GM18907 (cell line): ENCODE data around the gene EML4.
"Not testable (repeated sequence)": the region's sequence is repeated elsewhere in the genome, so short reads cannot be mapped to it uniquely, and the experiment has no call there.

ENCODE experiments used
- ATAC-seq: cut with Tn5 transposase; IDR thresholded peaks from one replicate; pipeline ENCODE4 v1.9.1; 2021; ENCODE audit warnings: mild to moderate bottlenecking, moderate library complexity; ENCODE audit not compliant: unreplicated experiment

The EML4 gene

DNA sequence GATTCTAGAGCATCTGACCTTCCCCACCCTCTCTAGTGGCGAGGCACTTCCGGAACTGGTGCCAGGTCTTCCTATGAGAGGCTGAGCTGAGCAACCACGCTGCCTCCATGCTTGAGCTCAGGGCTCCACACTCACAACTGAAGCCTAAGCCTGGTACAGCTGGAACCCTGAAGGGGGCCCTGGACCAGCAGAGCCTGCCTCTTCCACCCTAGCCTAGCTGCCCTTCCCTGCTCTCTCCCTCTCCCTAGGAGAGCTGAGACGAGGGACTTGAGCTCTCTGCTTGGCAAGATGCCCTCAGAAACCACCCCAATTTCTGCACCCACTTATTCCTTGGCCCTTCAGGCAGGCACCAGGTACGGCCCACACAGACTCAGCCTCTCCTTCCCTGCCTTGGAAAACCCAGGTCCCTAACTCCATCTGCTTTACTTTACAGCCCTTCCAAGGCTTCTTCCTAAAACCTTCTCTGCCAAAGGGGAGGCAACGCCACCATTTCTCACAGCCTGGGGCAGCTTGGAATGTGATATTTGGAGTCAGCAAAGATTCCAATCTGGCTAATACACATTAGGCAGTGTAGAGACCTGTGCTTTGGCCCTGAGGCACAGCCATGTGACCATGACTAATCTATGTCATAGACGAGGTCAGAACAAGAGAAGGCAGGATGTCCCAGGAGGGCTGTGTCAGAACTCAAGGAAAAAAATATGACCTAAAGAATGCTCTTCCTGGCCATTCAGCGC lies 173.1 kb downstream of the EML4 start:
- ATAC-seq, result peak; percentile 66

DNA sequence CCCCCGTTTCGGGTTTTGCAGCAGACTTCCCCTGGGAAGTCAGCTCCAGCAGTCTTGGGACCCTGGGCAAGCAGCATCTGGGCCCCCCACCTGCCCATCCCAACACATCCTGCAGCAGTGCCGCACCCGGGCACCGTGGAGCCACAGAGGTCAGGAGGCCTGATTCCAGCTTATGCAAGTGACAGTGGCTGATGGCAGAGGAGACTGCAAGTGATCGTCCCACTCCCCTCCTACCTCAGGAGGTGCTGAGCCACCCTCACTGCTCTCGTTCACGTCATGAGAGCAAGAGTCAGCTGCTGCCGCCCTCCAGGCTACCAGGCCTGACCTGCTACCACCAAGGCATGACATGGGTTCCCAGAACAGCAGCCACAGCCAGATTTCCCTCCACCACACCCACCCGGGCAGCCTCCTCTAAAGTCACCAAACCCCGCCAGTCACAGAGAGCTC lies 173.7 kb downstream of the EML4 start:
- peak; percentile 18 for ATAC-seq

DNA sequence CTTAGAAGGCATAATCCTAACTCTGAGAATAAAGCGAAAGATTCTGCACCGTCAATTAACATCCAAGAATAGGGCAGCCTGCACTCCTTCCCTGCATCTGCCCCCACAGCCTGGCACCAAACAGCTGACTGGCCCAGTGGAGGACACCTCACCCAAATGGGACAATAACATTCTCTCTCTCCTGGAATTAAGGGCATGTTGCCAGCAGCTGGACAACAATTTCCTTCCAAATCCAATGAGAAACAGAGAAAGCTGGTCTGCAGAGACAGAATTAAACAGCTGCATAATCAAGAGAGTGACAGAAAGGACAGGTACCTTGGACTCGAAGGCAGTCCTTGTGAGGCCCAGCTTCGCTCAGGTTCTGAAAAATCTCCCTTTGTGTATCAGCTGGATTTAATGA lies 176.8 kb downstream of the EML4 start:
- ATAC-seq, result no peak

DNA sequence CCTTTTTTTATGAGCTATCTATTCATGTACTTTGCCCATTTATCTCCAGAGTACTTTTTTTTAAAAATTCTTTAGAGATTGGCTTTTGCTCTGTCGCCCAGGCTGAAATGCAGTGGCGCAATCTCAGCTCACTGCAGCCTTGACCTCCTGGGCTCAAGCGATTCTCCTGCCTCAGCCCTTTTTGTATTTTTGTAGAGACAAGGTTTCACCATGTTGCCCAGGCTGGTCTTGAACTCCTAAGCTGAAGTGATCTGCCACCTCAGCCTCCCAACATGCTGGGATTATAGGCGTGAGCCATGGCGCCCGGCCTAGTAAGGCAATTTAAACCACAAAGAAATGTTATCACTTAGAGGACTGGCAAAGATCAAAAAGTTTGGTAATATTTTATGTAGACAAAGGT lies 177.7 kb downstream of the EML4 start:
- ATAC-seq, result not testable (repeated sequence)

DNA sequence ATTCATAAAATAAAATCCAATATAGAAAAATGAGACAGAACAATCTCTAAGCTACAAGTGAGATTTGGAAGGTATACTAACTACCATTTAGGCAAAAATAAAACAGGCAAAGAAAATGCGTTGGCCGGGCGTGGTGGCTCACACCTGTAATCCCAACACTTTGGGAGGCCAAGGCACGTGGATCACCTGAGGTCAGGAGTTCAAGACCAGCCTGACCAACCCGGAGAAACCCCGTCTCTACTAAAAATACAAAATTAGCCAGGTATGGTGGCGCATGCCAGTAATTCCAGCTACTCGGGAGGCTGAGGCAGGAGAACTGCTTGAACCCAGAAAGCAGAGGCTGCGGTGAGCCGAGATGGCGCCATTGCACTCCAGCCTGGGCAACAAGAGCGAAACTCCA lies 178.4 kb downstream of the EML4 start:
- not testable (repeated sequence) for ATAC-seq

DNA sequence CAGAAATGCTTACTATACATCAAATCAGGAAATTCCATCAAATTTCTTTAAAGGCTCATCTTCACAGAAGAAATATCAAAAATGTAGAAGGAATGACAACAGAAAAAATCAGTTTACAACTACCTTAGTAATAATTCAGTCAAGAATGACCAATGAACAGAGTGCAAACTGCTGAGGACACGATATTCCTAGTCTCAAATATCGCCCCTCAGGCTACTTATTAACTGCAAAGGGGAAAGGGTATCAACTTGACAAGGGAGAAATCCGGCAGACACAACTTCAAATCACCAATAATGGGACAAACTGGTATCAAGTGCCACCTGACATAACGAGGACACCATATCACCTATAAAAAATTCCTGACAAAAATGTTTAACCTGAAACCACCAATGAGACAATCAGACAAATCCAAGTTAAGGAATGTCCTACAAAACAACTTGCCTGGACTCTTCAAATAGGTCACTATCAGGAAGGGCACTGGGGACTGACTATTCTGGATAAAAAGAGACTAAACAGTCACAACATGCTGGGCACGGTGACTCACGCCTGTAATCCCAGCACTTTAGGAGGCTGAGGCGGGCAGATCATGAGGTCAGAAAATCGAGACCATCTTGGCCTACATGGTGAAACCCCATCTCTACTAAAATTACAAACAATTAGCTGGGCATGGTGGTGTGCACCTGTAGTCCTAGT lies 179.1 kb downstream of the EML4 start:
- no peak for ATAC-seq

DNA sequence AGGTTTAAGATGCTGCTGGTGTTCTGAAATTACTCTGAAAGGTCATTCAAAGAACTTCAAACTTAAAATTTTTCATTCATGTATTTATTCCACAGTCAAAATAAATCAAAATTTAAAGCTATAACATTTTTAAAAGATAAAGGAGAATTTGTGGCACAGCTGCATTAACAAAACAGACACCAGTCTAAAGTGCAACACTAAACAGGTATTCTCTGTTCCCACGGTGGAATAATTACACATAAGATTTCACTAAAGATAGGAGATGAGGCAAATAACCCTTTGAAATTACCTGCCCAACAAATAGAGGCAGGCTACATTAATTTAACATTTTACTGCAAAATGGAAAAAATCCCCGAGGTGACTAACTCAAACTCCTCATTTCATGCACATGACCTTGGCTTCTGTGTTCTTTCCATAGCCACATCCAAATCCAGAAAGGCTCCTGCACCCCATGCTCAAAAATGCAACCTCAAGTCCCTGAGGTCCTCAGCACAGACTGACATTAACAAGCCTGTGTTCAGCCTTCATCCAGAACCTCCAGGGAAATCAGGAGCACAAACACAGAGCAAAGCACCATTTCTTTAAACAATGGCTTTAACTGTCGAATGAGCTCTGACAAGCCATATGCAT lies 181.4 kb downstream of the EML4 start:
- no peak for ATAC-seq

DNA sequence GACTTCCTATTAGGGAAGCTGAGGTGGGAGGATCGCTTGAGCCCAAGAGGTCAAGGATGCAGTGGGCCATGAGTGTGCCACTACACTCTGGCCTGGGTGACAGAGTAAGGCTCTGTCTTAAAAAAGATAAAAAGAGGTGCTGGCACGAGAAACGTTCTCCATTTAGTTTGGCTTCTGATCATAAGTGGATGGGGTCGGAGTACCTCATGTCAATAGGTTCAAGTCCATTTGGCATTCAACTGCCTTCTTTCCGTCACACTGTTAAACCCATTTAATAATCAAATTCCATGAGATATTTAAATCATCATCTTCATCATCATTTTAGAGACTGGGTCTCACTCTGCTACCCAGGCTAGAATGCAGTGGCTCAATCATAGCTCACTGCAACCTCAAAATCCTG lies 182.7 kb downstream of the EML4 start:
- ATAC-seq, result no peak

DNA sequence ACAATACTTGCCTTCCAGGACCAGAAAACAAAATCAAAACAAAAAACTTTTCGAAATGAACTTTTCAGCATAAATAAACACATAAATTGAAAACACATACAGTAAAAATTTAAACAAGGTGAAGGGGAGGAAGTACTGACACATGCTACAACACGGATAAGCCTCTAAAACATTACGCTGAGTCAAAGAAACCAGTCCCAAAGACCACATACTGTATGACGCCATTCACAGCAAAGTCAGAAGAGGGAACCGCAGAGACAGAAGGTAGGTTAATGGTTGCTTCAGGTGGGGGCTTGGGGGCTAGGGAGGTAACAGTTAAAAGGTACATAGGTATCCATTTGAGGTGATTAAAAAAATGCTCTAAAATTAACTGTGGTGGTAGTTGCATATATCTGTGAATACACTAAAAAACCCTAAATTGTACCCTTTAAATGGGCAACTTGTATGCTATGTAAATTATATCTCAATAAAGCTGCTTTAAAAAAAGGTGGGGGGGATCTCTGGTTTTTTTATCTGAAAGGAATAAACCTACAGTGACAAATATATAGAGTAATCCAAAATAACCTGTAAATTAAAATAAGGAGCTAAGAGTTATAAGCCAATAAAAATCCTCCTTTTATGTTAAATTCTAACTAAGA lies 184.8 kb downstream of the EML4 start:
- no peak for ATAC-seq

DNA sequence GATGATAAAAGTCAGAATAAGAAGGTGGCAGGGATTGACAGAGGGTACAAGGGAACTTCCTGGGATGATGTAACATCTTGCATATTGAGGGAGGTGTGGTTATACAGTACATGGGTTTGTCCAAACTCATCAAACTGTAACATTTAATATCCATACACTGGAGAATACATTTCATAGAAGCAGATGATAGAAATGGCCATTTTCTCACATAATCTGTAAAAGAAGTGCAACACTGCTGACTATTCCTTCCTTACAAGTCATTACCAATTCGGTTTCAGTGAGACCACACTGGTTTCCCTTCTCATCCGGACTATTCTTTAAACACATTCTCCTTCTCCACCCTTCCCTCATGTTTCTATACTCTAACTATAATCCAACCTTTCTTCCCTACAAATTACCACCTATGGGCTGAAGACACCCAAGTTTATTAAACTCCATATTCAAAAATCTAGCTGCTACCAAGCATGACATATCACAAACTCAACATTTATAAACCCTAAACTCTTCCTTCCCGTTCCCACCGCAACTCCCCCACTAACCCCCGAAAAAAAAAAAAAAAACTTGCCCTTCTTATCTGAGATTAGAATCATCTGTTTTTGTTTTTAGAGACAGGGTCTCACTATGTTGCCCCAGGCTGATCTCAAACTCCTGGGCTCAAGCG lies 190.3 kb downstream of the EML4 start:
- no peak for ATAC-seq

DNA sequence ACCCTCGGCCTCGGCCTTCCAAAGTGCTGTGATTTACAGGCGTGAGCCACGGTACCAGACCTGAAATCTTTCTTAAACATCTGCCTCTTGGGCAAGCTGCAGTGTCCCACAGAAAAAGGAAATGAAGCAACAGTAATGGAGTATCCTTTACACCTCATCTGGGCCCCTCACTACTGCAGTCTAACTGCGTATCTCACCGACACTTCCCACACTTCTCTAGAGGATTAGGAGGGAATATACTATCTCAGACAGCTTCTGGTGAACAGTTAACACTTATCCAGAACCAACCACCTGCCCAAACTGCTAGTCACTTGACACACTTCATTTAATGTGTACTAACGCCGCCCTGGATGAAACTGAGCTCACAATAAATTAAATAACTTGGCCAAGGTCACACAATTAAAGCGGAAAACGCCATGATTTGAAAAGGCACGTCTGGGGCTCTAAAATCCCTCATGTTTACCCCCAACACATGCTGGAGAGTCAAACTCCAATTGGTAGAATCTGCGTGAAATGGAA lies 190.9 kb downstream of the EML4 start:
- ATAC-seq, result no peak

DNA sequence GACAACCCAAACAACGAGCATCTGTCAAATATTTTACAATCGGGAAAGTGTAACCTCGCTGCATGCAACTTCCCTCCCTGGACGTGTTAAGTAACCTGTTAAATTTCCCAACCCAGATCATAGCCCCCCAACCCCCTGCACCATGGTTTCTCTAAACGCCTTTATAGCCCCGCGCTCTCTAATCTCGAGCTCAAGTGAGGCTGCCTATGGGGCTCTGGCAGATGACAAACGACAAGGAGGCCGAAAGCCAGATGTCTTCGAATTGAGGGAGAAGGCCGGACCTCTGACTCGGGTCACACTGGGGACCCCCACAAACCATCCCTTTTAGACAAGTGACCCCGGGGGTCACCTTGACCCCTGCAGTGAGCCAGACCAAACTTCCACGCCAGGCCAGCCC lies 191.3 kb downstream of the EML4 start:
- ATAC-seq, result no peak

DNA sequence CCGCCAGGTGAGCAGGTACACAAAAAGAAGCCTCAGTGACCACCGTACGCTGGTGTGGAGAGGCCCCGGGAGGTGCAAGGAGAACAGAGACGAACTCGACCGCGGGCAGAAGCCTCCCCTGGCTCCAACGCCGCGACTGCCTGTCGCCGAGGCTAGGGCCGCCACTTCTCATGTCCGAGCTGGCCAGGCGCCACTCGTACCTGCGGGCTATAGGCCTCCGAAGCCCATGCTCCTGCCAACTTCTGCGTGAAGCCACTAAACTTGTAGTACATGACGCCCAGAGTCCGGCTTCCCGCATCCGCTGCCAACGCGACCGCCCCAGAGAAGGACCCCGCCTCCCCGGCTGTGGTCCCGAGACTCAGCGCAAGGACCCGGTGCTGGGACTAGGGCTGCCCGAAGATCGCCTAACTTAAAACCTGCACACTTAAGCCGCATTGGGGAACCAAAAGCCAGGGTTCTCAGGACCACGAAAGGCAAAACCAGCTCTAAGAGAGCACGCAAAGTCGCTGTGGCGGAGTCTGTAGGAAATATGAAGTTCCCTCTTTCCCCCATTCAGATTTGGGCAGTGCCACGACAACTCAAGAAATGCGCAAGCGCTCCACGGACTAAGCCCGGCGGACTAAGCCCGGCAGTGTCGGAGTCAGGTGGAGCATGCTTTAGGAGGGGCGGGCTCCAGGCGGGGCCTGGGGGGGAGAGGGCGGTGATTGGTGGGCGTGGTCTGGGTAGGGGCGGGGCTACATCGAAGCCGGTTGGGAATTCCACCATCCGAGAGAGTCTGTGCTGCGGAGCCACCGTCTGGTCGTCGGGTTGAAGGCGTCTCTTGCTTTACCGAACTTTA lies 192.0 kb downstream of the EML4 start, which contains the start of gene COX7A2L:
TSS of gene COX7A2L (minus strand) at position 328 of the 838 bp plus-strand sequence. CDS start at position 272, 56 bp downstream.
- ATAC-seq, result peak; percentile 92

DNA sequence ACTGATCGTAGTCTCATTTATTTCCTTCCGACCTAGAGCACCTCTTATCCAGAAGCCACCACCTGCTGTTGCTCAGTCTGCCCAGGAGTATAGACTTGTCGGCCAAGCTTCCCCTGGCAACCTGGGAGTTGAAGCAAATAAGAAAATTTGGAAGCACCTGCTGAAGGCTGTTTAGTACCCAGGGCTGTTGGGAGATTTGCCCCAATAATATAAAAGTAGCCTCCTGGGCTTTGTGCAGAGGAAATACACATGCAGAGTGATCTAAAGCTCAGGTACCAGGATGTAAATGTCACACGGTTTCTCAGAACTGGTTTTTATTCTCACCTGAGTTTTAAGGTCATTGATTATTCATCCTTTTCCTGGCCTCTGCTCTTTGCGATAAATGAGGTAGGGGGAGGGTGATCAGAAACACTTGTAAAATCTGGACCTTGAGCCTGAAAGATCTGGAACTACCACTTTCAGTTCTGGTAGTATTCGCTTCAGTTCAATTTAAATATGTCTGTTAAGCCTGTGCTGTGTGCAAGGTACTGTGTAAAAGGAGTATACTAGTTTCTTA lies 192.7 kb downstream of the EML4 start:
- no peak for ATAC-seq

DNA sequence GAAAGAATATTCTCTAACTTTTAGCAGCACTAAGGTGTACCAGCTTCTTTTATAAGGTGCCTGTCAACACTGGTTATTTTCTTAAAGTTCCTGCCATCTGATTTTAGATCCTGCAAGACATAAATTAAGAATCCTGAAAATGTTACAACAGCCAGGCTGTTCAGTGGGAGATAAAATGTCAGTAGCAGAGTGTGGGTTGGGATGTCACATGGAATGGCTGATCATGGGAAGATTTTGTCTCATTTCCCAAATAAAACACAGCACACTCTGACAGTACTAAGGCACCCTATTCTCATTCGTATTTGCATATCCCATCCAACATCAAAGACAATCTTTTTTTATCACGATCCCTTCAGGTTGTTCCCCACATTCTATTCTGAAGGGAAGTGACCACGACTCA lies 194.3 kb downstream of the EML4 start:
- no peak for ATAC-seq

DNA sequence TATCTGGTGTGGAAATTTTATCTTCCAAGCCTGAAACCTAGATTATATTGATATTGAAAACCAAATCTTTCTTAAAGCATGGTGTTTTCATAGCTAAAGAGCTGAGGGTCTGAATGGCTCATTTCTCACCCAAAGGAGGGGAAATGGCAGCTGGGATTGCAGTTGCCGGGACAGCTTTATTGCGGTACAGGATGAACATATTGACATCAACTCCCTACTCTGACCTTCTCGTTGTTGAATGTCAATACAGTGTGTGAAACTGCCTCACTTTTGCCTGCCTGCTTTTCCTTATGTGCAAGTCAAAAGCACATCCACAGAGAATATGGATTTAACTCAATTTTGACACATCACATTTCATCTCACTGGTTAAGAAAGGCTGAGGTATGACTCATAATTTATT lies 195.5 kb downstream of the EML4 start:
- ATAC-seq, result no peak

DNA sequence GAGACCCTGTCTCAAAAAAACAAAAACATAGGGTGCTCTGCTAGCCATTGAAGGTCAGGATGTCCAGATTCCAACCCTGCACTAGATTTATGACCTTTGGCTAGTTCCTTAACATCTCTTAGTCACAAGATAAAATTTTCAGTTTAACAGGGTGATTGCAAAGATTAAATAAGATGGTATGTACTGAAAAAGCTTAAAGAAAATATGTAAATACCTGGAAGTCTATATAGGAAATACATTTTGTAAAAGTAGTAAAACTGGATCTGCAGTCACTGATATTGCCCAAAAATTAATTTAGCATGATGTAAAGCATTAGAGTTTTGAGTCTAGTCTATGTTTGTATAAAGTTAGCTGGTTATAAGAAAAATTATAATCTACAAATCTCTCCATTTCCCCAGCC lies 197.3 kb downstream of the EML4 start:
- no peak for ATAC-seq

DNA sequence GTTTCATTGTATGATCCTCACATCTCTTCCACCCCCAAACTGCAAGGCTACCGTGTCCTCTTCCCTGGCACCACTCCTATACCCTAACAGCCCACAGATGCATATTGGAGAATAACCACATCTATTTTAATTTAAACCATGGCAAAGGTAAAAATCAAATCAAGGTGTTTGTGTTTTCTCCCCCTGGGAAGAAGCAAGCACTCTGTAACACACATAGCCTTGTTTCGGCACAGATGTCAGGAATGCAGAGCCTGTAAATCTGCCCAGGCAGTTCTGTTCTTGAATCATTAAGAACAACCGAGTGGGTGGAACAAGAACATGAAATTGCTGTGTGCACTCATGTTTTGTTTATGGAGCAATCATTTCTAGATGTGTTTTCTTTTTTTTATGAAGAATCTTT lies 198.7 kb downstream of the EML4 start:
- no peak for ATAC-seq

DNA sequence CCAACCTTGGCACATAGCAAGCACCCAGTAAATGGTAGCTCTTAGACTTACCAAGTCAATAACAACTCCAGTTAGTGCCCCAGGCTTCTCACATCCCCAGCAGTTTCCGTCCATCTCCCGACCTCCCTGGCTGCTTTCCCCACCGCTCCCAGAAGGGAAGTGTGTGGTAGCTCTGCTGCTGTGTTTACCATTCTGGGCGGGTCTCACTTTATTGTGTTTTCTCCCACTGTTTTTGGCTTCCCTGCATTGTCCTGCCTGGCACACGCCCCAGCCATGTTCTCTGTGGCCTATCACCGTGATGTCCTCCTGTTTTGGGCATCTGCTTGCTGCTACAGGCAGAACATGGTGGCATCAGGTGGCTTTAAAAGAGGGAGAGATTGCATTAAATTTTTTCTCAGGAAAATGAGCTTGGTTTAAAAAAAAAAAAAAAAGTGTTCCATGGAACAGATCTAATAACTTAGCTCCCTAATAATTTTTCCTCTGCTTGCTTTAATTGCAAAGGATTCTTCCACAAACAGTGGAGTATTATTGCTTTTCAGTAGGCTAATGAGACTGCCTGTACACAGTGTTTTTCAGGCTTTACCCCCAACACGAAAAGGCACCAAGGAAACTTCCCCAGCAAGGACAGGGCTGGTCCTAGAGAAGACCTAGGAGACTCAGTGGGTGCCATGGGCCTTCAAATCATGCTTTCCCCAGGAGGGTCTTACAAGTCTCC lies 199.8 kb downstream of the EML4 start:
- no peak for ATAC-seq
